CD4-positive, alpha-beta memory T cell (primary cell): ENCODE measurements around the gene SYNM. TPM values are rescaled to one million over a fixed set of nuclear protein-coding genes. Genes with fewer than 3 reads are reported as not detected.

Source experiments
- CTCF ChIA-PET: fragments of 350-600 bp; sonication (Branson Sonifier 250); formaldehyde crosslinking; loops from one replicate; lab custom pipeline; 2021; ENCODE audit warnings: inconsistent platforms; ENCODE audit not compliant: partially characterized antibody; lab: Charles Lee
- POLR2A ChIA-PET: fragments of 350-600 bp; sonication (Branson Sonifier 250); formaldehyde crosslinking; loops from one replicate; lab custom pipeline; 2021; ENCODE audit not compliant: partially characterized antibody; lab: Charles Lee
- DNase-seq, 5 donors: peaks; one replicate each; pipeline versions ENCODE4 v3.0.0 to v3.0.0-alpha.2; 2020 to 2022; ENCODE audit warnings: mixed read lengths in 1 of 5
- H3K27ac ChIP-seq: one replicate; pipeline ENCODE4 v1.7.0; 2013; ENCODE audit warnings: low read depth, low read length
- H3K27me3 ChIP-seq: 2 replicates; pipeline ENCODE4 v1.7.0; 2013; ENCODE audit warnings: mild to moderate bottlenecking, low read length, moderate library complexity; ENCODE audit not compliant: insufficient read depth
- H3K36me3 ChIP-seq: 2 replicates; pipeline ENCODE4 v1.7.0; 2013; ENCODE audit warnings: mild to moderate bottlenecking, low read length, moderate library complexity; ENCODE audit not compliant: insufficient read depth
- H3K4me1 ChIP-seq: 2 replicates; pipeline ENCODE4 v1.7.0; 2013; ENCODE audit warnings: mild to moderate bottlenecking, low read length, moderate library complexity; ENCODE audit not compliant: insufficient read depth
- H3K4me3 ChIP-seq, 2 donors: one replicate each; pipeline ENCODE4 v1.7.0; 2013; ENCODE audit warnings: low read length in 2 of 2, mild to moderate bottlenecking in 1 of 2
- H3K9me3 ChIP-seq, 2 donors: one replicate each; pipeline ENCODE4 v1.7.0; 2013; ENCODE audit warnings: low read length in 2 of 2, control low read depth in 1 of 2; ENCODE audit not compliant: control insufficient read depth in 1 of 2
- H3K27ac Mint-ChIP-seq, 7 donors: one replicate each; pipeline ENCODE4 v1.8.0; 2020 to 2021; ENCODE audit warnings: mixed read lengths in 7 of 7, mild to moderate bottlenecking in 6 of 7, inconsistent platforms in 3 of 7, moderate library complexity in 3 of 7
- H3K27me3 Mint-ChIP-seq, 2 donors: one replicate each; pipeline ENCODE4 v1.8.0; 2020 to 2021; ENCODE audit warnings: mixed read lengths in 2 of 2
- H3K36me3 Mint-ChIP-seq, 2 donors: one replicate each; pipeline ENCODE4 v1.8.0; 2020 to 2021; ENCODE audit warnings: mixed read lengths in 2 of 2, inconsistent platforms in 1 of 2, mild to moderate bottlenecking in 1 of 2
- H3K4me1 Mint-ChIP-seq, 4 donors: one replicate each; pipeline ENCODE4 v1.8.0; 2020 to 2021; ENCODE audit warnings: mixed read lengths in 4 of 4, mild to moderate bottlenecking in 1 of 4
- H3K4me3 Mint-ChIP-seq, 8 donors: one replicate each; pipeline ENCODE4 v1.8.0; 2020 to 2021; ENCODE audit warnings: mixed read lengths in 8 of 8, mild to moderate bottlenecking in 7 of 8, moderate library complexity in 6 of 8, inconsistent platforms in 3 of 8
- H3K9me3 Mint-ChIP-seq, 8 donors: one replicate each; pipeline ENCODE4 v1.8.0; 2020 to 2021; ENCODE audit warnings: mixed read lengths in 8 of 8, mild to moderate bottlenecking in 5 of 8, inconsistent platforms in 3 of 8, moderate library complexity in 1 of 8
- intact Hi-C: fragments of 100-400 bp; cut with micrococcal nuclease; formaldehyde crosslinking; loops from one replicate; pipeline ENCODE4 v1.15.1; 2023
- polyA plus RNA-seq, 2 donors: library from polyadenylated mRNA; unstranded; fragments of 300-500 nt; fragmentation: Illumina TruSeq; gene quantifications; one replicate each; pipeline ENCODE4 v1.2.3, GENCODE V29; 2021
- total RNA-seq, 2 experiments: library from RNA; stranded (reverse); gene quantifications; one replicate each; pipeline ENCODE4 v1.2.3, GENCODE V29; 2021

SYNM gene, protein sequence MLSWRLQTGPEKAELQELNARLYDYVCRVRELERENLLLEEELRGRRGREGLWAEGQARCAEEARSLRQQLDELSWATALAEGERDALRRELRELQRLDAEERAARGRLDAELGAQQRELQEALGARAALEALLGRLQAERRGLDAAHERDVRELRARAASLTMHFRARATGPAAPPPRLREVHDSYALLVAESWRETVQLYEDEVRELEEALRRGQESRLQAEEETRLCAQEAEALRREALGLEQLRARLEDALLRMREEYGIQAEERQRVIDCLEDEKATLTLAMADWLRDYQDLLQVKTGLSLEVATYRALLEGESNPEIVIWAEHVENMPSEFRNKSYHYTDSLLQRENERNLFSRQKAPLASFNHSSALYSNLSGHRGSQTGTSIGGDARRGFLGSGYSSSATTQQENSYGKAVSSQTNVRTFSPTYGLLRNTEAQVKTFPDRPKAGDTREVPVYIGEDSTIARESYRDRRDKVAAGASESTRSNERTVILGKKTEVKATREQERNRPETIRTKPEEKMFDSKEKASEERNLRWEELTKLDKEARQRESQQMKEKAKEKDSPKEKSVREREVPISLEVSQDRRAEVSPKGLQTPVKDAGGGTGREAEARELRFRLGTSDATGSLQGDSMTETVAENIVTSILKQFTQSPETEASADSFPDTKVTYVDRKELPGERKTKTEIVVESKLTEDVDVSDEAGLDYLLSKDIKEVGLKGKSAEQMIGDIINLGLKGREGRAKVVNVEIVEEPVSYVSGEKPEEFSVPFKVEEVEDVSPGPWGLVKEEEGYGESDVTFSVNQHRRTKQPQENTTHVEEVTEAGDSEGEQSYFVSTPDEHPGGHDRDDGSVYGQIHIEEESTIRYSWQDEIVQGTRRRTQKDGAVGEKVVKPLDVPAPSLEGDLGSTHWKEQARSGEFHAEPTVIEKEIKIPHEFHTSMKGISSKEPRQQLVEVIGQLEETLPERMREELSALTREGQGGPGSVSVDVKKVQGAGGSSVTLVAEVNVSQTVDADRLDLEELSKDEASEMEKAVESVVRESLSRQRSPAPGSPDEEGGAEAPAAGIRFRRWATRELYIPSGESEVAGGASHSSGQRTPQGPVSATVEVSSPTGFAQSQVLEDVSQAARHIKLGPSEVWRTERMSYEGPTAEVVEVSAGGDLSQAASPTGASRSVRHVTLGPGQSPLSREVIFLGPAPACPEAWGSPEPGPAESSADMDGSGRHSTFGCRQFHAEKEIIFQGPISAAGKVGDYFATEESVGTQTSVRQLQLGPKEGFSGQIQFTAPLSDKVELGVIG (N-terminal part only)
- total RNA-seq (10 to 100 TPM; 13.7 to 14.2 TPM), polyA plus RNA-seq (under 1 TPM; 0.09 to 0.42 TPM)

GRCh38 chr15:99104788-99105513, at the start of gene SYNM:
Gene SYNM (plus strand): TSS chr15:99105080. CDS start chr15:99105200, 120 bp downstream.
- H3K36me3 ChIP-seq = no peaks in the 10 kb centered on the region
- H3K27me3 ChIP-seq = peaks cover 13% of the 10 kb centered on the region
- intact Hi-C loops = loop anchor here (1.0 kb wide), 1 partner anchor 108 kb away; no protein-coding TSS in a partner anchor
- H3K27ac ChIP-seq = no peak within 1 kb of the TSS
- H3K4me1 Mint-ChIP-seq = peaks cover 8 to 37% (median 19%) of the 10 kb centered on the region in 4 donors
- peak within 1 kb of the TSS in 1 of 2 donors; percentile 9 for H3K4me3 ChIP-seq
- peak within 1 kb of the TSS; percentile 54 to 81 (median 60) for H3K4me3 Mint-ChIP-seq
- no peaks in the 10 kb centered on the region for H3K9me3 ChIP-seq
- H3K27ac Mint-ChIP-seq = peak within 1 kb of the TSS in 2 of 7 donors; percentile 21 to 65
- ChIA-PET POLR2A (interaction anchor here (0.7 to 1.5 kb wide), 2 partner anchors 19 to 108 kb away, joined by 3 read pairs; no protein-coding TSS in a partner anchor), CTCF (interaction anchor here (0.6 to 2.6 kb wide), 7 partner anchors 26 to 651 kb away, joined by 3 to 20 read pairs (median 3); no protein-coding TSS in a partner anchor)
- H3K9me3 Mint-ChIP-seq = no peaks in the 10 kb centered on the region
- peaks cover 0 to 2% of the 10 kb centered on the region in 2 donors for H3K36me3 Mint-ChIP-seq
- peaks cover 20 to 32% of the 10 kb centered on the region in 2 donors for H3K27me3 Mint-ChIP-seq
- H3K4me1 ChIP-seq = peaks cover 10% of the 10 kb centered on the region
- peak in 3 of 5 donors; percentile 13 to 20 (median 16) for DNase-seq

- Histone ChIP-seq H3K4me1 (peaks cover 8% of the 10 kb centered on the region), H3K27me3 (peaks cover 6% of the 10 kb centered on the region), H3K27ac (no peak overlapping the region), H3K9me3 (no peaks in the 10 kb centered on the region), H3K36me3 (no peaks in the 10 kb centered on the region), H3K4me3 (no peak overlapping the region)
- peaks cover 0 to 15% (median 6%) of the 10 kb centered on the region in 4 donors for H3K4me1 Mint-ChIP-seq
- POLR2A ChIA-PET = no interaction called here
- no peak overlapping the region for H3K27ac Mint-ChIP-seq
- intact Hi-C loops = no loop called here
- DNase-seq = no peak
- peaks cover 8 to 29% of the 10 kb centered on the region in 2 donors for H3K27me3 Mint-ChIP-seq
- H3K4me3 Mint-ChIP-seq = no peak overlapping the region
- CTCF ChIA-PET = interaction anchor here (7.9 kb wide), 1 partner anchor 18 kb away, joined by 66 read pairs; no protein-coding TSS in a partner anchor
- peaks cover 0 to 4% (median 0%) of the 10 kb centered on the region in 8 donors for H3K9me3 Mint-ChIP-seq
- H3K36me3 Mint-ChIP-seq = no peaks in the 10 kb centered on the region
Measured at GRCh38 chr15:99055555-99056134, 49.2 kb upstream of the SYNM start.

DNA sequence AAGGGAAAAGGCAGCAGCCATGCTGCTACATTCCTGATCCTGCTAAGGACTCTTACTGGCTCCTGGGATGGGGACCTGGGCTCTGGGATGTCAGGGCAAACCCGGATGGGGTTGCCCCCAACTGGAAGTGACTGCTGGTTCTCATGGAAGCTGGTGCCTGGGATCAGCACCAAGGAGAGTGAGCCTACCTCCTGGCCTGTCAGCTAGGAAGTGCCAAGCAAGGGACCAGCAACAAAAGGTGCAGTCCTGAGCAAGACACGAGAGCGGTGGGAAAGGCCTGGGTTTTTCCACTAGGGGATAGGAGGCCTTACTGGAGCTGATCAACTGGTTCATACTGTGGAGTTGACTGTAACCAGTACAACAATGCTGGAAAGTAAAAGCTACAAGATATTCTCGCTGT, 47.9 kb upstream of the SYNM start:
- no peak for DNase-seq
- no peak overlapping the region for H3K4me3 ChIP-seq
- H3K27me3 ChIP-seq = peaks cover 6% of the 10 kb centered on the region
- peaks cover 8% of the 10 kb centered on the region for H3K4me1 ChIP-seq
- H3K36me3 ChIP-seq = no peaks in the 10 kb centered on the region
- ChIA-PET POLR2A (no interaction called here), CTCF (interaction anchor here (0.8 to 7.9 kb wide), 5 partner anchors 9 to 277 kb away, joined by 3 to 66 read pairs (median 3); no protein-coding TSS in a partner anchor)
- H3K27ac ChIP-seq = no peak overlapping the region
- no peak overlapping the region for H3K27ac Mint-ChIP-seq
- peaks cover 0 to 4% (median 0%) of the 10 kb centered on the region in 8 donors for H3K9me3 Mint-ChIP-seq
- no peaks in the 10 kb centered on the region for H3K9me3 ChIP-seq
- no peak overlapping the region for H3K4me3 Mint-ChIP-seq
- H3K4me1 Mint-ChIP-seq = peaks cover 0 to 14% (median 6%) of the 10 kb centered on the region in 4 donors
- H3K27me3 Mint-ChIP-seq = peaks cover 18 to 37% of the 10 kb centered on the region in 2 donors
- intact Hi-C loops = no loop called here
- H3K36me3 Mint-ChIP-seq = no peaks in the 10 kb centered on the region

GRCh38 chr15:99057697-99058420, 47.0 kb upstream of the SYNM start:
- CTCF ChIA-PET = interaction anchor here (0.9 to 7.9 kb wide), 9 partner anchors 8 to 538 kb away, joined by 3 to 66 read pairs (median 6); no protein-coding TSS in a partner anchor
- peaks cover 6% of the 10 kb centered on the region for H3K27me3 ChIP-seq
- POLR2A ChIA-PET = no interaction called here
- intact Hi-C loops = no loop called here
- H3K36me3 ChIP-seq = no peaks in the 10 kb centered on the region
- DNase-seq = no peak
- H3K4me3 ChIP-seq = no peak overlapping the region
- Mint-ChIP-seq H3K4me3 (peak overlapping the region; percentile 67 to 76 (median 70)), H3K27ac (peak overlapping the region in 2 of 7 donors; percentile 4 to 41), H3K9me3 (peaks cover 0 to 4% (median 0%) of the 10 kb centered on the region in 8 donors), H3K36me3 (no peaks in the 10 kb centered on the region), H3K27me3 (peaks cover 18 to 44% of the 10 kb centered on the region in 2 donors), H3K4me1 (peaks cover 0 to 10% (median 4%) of the 10 kb centered on the region in 4 donors)
- H3K27ac ChIP-seq = no peak overlapping the region
- no peaks in the 10 kb centered on the region for H3K9me3 ChIP-seq
- peaks cover 8% of the 10 kb centered on the region for H3K4me1 ChIP-seq

DNA sequence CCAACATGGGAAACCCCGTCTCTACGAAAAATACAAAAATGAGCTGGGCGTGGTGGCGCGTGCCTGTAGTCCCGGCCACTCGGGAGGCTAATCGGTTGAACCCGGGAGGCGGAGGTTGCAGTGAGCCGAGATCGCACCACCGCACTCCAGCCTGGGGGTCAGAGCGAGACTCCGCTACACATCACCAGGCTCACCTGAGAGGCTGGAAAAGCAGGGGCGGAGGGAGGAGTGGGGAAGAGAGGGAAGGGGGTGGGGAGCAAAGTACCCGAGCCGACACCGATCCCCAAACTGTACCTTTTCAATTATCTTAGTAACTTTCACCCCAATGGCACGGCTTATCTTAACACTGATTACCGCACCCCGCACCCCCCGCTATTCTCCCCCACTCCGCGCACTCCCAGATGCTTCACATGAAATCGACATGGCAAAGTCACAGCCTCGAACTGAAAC, 46.4 kb upstream of the SYNM start:
- ChIA-PET CTCF (interaction anchor here (0.6 to 7.9 kb wide), 10 partner anchors 9 to 539 kb away, joined by 3 to 66 read pairs (median 5); no protein-coding TSS in a partner anchor), POLR2A (no interaction called here)
- peaks cover 0 to 4% (median 0%) of the 10 kb centered on the region in 8 donors for H3K9me3 Mint-ChIP-seq
- peaks cover 0 to 10% (median 4%) of the 10 kb centered on the region in 4 donors for H3K4me1 Mint-ChIP-seq
- no peaks in the 10 kb centered on the region for H3K9me3 ChIP-seq
- H3K36me3 ChIP-seq = no peaks in the 10 kb centered on the region
- peak overlapping the region in 1 of 7 donors; percentile 4 for H3K27ac Mint-ChIP-seq
- peaks cover 18 to 44% of the 10 kb centered on the region in 2 donors for H3K27me3 Mint-ChIP-seq
- H3K36me3 Mint-ChIP-seq = no peaks in the 10 kb centered on the region
- no peak for DNase-seq
- peak overlapping the region; percentile 67 to 76 (median 70) for H3K4me3 Mint-ChIP-seq
- H3K27ac ChIP-seq = no peak overlapping the region
- peaks cover 8% of the 10 kb centered on the region for H3K4me1 ChIP-seq
- intact Hi-C loops = no loop called here
- peaks cover 6% of the 10 kb centered on the region for H3K27me3 ChIP-seq
- H3K4me3 ChIP-seq = no peak overlapping the region
